ENCODE results near the gene EIF3I.

The EIF3I gene

DNA sequence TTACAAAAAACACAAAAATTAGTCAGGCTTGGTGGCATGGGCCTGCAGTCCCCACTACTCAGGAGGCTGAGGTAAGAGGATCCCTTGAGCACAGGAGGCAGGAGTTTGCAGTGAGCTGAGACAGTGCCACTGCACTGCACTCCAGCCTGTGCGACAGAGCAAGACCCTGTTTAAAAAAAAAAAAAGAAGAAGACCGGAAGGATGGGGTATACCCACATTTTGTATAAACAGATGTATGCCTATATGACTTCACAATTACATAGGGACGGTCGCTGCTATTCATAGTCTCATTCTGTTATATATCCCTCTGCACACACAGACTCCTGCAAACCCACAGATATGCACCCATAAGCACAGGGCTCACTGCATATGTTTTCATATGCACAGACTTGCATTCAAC, 41.5 kb downstream of the EIF3I start:
- no peak for DNase-seq (ENCODE audit: low read depth in 2 of 3, low spot score in 2 of 3)

DNA sequence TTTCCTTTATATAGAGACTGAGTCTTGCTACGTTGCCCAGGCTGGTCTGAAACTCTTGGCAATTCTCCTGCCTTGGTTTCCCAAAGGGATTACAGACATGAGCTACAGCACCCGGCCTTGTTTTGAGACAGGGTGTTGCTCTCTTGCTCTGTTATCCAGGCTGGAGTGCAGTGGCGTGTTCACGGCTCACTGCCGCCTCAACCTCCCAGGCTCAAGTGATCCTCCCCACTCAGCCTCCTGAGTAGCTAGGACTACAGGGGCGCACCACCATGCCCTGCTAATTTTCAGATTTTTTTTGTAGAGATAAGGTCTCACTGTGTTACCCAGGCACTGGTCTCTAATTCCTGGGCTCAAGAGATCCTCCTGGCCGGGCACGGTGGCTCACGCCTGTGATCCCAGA, 43.6 kb downstream of the EIF3I start:
- DNase-seq (ENCODE audit: low read depth in 2 of 3, low spot score in 2 of 3): no peak

DNA sequence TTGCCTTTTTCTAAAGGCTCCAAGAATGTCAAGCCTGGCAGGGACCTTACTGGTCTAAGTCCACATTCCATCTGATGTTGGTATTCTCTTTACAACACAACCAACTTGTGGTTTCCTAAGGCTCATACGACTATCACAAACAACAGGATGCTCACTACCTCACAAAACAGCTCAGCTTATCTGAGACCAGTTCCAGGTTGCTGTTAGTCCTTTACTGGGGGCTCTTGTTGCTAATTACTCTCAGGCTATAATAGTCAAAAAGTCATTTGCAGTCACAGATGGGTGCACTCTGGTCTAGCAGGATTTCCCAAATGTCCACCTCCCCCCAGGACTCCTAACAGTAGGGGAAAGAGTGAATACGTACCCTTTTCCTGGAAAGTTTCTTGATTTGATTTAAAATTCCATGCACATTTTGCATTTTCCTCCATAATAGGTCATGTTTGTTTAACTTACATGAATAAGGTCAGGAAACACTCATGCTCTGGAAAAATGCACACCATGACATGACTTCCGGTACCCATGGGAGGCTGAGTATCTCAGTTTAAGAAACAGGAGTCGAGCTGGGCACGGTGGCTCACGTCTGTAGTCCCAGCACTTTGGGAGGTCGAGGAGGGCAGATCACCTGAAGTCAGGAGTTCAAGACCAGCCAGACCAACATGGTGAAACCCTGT, 44.8 kb downstream of the EIF3I start:
- DNase-seq (ENCODE audit: low read depth in 2 of 3, low spot score in 2 of 3): no peak

DNA sequence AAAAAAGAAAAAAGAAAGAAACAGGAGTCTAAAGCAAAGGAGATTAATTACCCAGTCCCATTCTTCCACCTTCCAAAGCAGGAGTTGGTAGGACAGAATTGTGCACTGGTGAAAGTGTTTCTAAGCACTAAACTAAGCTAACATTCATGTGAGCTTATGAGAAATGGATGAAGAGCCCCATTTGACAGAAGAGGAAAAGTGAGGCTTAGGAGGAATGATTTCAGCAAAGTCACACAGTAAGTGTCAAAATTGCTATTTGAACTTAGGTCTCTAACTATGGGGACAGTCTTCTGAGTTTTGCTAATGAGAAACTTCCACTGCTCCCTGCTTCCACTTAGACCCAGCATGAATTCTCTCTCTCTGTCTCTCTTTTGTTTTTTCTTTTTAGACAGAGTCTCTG, 47.5 kb downstream of the EIF3I start:
- DNase-seq (ENCODE audit: low read depth in 2 of 3, low spot score in 2 of 3): no peak

DNA sequence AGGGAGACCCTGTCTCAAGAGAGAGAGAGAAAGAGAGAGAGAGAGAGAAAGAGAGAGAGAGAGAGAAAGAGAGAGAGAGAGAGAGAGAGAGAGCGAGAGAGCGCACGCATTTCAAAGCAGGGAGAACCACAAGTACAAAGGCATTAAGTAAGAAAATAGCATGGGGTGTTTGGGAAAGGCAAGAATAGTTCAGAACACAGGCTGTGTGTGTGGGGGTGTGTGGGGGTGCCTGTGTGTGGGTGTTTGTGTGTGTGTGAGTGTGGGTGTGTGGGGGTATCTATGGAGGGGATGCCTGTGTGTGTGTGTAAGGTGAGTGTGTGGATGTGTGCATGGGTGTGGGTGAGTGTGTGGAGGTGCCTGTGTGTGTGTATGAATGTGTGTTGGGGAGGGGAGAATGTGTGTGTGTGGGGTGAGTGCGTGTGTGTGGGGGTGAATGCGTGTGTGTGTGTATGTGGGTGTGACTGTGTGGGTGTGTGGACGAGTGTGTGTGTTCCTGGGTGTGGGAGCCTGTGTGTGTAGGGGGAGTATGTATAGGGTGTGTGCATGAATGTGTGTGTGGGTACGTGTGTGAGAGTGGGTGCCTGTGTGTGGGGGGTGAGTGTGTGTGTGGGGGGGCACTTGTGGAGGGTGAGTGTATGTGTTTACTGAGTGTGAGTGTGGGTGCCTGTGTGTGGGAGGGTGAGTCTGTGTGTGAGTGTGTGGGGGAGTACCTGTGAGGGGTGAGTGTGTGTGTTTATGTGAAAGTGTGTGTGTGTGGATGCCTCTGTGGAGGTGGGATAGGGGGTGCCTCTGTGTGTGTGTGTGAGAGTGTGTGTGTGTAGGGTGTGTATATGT, 50.6 kb downstream of the EIF3I start:
- no peak for DNase-seq (ENCODE audit: low read depth in 2 of 3, low spot score in 2 of 3)

DNA sequence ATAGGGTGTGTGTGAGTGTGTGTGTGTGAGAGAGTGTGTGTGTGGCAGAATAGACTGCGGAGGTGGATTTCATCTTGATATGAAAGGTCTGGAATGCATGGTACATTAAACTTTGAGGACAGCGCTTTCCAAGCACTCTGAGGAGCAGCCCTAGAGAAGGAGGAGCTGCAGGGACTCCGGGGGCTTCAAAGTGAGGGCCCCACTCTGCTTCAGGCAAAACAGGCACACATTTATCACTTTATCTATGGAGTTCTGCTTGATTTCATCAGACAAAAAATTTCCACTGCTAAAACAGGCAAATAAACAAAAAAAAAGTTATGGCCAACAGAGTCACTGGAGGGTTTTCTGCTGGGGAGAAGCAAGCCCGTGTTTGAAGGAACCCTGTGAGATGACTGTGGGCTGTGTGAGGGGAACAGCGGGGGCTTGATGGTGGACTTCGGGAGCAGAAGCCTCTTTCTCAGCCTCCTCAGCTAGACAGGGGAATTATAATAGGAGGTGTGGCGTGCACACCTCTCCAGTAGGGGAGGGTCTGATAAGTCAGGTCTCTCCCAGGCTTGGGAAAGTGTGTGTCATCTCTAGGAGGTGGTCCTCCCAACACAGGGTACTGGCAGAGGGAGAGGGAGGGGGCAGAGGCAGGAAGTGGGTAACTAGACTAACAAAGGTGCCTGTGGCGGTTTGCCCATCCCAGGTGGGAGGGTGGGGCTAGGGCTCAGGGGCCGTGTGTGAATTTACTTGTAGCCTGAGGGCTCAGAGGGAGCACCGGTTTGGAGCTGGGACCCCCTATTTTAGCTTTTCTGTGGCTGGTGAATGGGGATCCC, 51.4 kb downstream of the EIF3I start:
- DNase-seq (ENCODE audit: low read depth in 2 of 3, low spot score in 2 of 3): peak; percentile 48 to 63 (median 58)

DNA sequence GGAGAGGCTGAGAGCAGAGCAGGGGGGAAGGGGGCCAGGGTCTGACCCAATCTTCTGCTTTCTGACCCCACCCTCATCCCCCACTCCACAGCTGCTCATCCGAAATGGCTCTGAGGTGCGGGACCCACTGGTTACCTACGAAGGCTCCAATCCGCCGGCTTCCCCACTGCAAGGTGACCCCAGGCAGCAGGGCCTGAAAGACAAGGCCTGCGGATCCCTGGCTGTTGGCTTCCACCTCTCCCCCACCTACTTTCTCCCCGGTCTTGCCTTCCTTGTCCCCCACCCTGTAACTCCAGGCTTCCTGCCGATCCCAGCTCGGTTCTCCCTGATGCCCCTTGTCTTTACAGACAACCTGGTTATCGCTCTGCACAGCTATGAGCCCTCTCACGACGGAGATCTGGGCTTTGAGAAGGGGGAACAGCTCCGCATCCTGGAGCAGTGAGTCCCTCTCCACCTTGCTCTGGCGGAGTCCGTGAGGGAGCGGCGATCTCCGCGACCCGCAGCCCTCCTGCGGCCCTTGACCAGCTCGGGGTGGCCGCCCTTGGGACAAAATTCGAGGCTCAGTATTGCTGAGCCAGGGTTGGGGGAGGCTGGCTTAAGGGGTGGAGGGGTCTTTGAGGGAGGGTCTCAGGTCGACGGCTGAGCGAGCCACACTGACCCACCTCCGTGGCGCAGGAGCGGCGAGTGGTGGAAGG, 52.6 kb downstream of the EIF3I start:
- no peak for DNase-seq (ENCODE audit: low read depth in 2 of 3, low spot score in 2 of 3)

DNA sequence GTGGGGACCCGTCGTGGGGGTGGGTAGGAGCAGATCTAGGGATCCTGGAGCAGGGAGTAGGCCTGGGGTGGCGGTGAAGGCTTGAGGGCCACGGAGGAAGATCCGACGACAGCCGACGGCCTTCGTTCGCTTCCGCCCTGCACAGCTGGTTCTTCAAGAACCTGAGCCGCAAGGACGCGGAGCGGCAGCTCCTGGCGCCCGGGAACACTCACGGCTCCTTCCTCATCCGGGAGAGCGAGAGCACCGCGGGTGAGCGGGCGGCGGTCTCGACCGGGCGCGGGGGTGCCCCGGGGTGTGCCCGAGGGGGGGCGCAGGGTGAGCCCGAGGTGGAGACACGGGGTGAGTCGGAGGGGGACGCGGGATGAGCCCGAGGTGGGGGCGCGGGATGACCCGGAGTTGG, 53.2 kb downstream of the EIF3I start:
- no peak for DNase-seq (ENCODE audit: low read depth in 2 of 3, low spot score in 2 of 3)

DNA sequence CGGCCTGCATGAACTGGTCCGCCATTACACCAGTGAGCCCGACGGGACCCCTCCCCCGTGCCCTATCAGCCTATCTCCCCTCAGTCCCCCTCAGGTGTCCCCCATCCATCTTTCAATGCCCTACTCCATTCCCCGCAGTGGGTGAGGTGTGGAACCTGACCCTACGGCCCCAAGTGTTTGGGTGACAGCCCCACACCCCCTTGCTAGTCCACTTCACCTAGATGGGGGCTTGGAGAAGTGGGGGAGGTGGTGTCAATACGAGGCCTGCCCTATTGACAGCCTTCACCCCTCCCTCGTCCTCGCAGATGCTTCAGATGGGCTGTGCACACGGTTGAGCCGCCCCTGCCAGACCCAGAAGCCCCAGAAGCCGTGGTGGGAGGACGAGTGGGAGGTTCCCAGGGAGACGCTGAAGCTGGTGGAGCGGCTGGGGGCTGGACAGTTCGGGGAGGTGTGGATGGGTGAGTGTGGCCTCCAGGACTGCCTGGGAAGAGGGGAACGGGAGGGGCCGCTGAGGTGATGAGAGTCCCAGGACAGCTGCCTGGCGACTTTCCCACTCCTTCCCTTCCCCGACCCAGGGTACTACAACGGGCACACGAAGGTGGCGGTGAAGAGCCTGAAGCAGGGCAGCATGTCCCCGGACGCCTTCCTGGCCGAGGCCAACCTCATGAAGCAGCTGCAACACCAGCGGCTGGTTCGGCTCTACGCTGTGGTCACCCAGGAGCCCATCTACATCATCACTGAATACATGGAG, 54.0 kb downstream of the EIF3I start:
- no peak for DNase-seq (ENCODE audit: low read depth in 2 of 3, low spot score in 2 of 3)

All from activated CD8-positive, alpha-beta memory T cell treated with anti-CD3 and anti-CD28 coated beads for 48 hours (primary cell).